Chondrocyte (in vitro differentiated cells): ENCODE data around the gene RAC3. TPM values are rescaled to one million over a fixed set of nuclear protein-coding genes. Genes with fewer than 3 reads are reported as not detected.

Source experiments
- DNase-seq: peaks from one replicate; pipeline ENCODE4 v3.0.0; 2021; ENCODE audit warnings: mixed read lengths, low spot score
- H3K27ac Mint-ChIP-seq: one replicate; pipeline ENCODE4 v1.8.0; 2021; ENCODE audit warnings: mild to moderate bottlenecking, moderate library complexity, mixed read lengths; ENCODE audit not compliant: unreplicated experiment
- H3K27me3 Mint-ChIP-seq: 2 replicates; pipeline ENCODE4 v1.8.0; 2021; ENCODE audit warnings: low read depth, mixed read lengths
- H3K36me3 Mint-ChIP-seq: 2 replicates; pipeline ENCODE4 v1.8.0; 2021; ENCODE audit warnings: low read depth, mixed read lengths
- H3K4me1 Mint-ChIP-seq: 2 replicates; pipeline ENCODE4 v1.8.0; 2021; ENCODE audit warnings: low read depth, mild to moderate bottlenecking, mixed read lengths
- H3K4me3 Mint-ChIP-seq: one replicate; pipeline ENCODE4 v1.8.0; 2021; ENCODE audit warnings: mild to moderate bottlenecking, moderate library complexity, mixed read lengths; ENCODE audit not compliant: unreplicated experiment
- H3K9me3 Mint-ChIP-seq: 2 replicates; pipeline ENCODE4 v1.8.0; 2021; ENCODE audit warnings: low read depth, mixed read lengths
- CTCF ChIP-seq: fragments of 200-600 bp; sonication (generic); IDR thresholded peaks from 2 replicates; pipeline ENCODE4 v1.5.0; 2021; ENCODE audit warnings: antibody characterized with exemption, mild to moderate bottlenecking, moderate library complexity
- total RNA-seq: library from RNA; stranded (reverse); gene quantifications from 3 replicates; pipeline ENCODE4 v1.2.1, GENCODE V29; 2021

The RAC3 gene
- total RNA-seq, 1 donor from 2014 or later = 32.7 TPM

DNA sequence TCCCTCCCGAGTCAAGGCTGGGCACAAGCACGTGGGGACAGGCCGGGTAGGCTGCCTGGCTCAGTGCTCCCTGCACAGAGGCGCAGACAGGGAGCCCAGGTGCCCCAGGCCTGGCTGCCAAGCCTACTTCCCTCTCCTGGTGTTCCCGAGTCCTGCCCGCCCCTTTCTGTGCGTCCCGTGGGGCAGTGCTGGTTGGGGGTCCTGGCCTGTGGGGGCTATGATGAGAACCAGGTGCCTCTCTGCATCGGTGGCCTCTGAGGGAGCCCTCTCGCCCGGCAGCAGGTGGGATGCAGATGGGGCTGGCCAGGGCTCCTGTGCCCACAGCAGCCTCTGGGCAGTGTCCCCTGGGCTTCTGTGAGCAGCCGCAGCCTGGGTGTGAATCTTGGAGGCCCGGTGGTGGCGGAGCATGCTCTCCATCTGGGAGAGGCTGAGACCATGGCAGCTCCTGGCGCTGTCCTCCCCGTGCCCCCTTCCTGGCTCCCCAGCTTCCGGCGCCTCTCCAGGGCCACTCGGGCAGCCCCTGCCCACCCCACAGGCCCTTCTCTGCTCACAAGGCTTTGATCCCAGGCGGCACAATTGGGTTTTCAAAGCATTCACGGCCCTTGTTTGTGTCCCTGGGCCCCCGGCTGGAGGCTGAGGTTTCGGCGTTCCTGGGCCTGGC, 16.0 kb upstream of the RAC3 start:
- DNase-seq = no peak
- Mint-ChIP-seq H3K27me3 (no peaks in the 10 kb centered on the region), H3K27ac (no peak overlapping the region), H3K4me1 (no peaks in the 10 kb centered on the region), H3K4me3 (no peak overlapping the region), H3K36me3 (no peaks in the 10 kb centered on the region), H3K9me3 (no peaks in the 10 kb centered on the region)
- TF ChIP-seq CTCF = no peak

DNA sequence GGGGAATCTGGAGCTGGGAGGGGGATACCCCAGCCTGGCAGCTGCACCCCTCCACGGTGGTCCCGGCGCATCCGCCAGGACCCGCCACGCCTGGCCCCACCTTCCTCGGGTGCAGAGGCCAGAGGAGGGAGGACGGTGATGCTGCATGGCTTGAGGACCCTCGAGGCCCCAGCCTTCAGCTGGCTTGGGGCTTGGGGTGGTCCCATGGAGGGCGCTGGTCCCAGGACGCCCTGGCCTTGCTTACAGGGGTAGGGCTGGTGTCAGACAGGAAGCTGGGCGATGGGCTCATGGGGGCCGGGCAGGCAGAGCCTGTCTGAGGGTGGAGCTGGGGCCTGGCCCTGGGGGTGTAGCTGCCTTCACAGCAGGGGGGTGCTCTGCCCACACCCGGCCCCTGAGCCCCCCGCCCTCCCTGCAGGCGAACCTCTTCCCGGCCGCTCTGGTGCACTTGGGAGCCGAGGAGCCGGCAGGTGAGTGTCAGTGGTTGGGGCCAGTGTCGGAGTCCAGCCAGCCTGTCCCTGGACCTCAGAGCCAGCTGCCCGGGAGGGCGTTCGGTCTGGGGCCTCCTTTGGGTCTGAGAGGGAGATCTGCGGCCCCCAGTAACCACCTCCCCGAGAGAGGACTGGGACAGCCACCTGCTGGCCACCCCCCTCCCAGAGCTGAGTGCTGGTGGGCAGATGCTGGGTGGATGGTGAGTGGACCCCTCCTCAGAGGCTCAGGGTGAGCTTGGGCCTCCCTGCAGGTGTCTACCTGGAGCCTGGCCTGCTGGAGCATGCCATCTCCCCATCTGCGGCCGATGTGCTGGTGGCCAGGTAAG, 15.2 kb upstream of the RAC3 start:
- no peaks in the 10 kb centered on the region for H3K36me3 Mint-ChIP-seq
- no peak for TF ChIP-seq CTCF
- H3K4me1 Mint-ChIP-seq = peaks cover under 1% of the 10 kb centered on the region
- H3K27me3 Mint-ChIP-seq = no peaks in the 10 kb centered on the region
- no peak overlapping the region for H3K4me3 Mint-ChIP-seq
- no peak overlapping the region for H3K27ac Mint-ChIP-seq
- no peaks in the 10 kb centered on the region for H3K9me3 Mint-ChIP-seq
- DNase-seq = no peak

- Mint-ChIP-seq H3K4me1 (peaks cover 8% of the 10 kb centered on the region), H3K4me3 (no peak overlapping the region), H3K36me3 (no peaks in the 10 kb centered on the region), H3K27me3 (no peaks in the 10 kb centered on the region), H3K27ac (no peak overlapping the region), H3K9me3 (no peaks in the 10 kb centered on the region)
- no peak for TF ChIP-seq CTCF
- DNase-seq = no peak
Measured at GRCh38 chr17:82016875-82017459, 14.5 kb upstream of the RAC3 start.

DNA sequence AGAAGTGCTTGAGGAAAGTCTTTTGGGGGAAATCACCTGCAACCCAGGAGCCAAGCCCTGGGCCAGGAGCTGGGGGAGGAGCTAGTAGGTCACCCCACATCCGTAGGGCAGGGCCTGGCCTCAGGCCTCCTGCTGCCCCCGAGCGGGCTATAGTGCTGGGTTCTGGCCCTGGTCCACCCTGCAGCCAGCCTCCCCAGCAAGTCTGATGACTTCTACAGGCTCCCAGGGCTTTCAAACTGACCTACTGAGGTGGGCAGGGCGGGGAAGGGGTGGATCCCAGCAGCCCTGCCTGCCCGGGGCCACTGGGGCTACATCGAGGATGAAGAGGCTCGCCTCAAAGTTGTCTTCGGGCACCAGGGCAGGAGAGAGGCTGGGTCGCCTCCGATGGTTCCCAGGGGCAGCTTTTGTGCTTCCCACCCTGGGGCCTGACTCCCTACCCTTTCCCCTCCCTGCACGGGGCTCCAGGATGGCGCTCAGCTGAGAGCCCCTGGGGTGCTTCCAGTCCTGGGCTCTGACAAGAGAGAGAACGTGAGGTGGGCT, 13.8 kb upstream of the RAC3 start:
- no peaks in the 10 kb centered on the region for H3K9me3 Mint-ChIP-seq
- H3K36me3 Mint-ChIP-seq = no peaks in the 10 kb centered on the region
- no peak overlapping the region for H3K27ac Mint-ChIP-seq
- peaks cover 10% of the 10 kb centered on the region for H3K4me1 Mint-ChIP-seq
- no peak for TF ChIP-seq CTCF
- DNase-seq = no peak
- H3K4me3 Mint-ChIP-seq = no peak overlapping the region
- no peaks in the 10 kb centered on the region for H3K27me3 Mint-ChIP-seq
